OCI-LY7 (cell line): ENCODE results near the gene WDR19.

Source experiments
- CTCF ChIP-seq: fragments of 200-600 bp; sonication (generic); conservative IDR thresholded peaks from 2 replicates; pipeline ENCODE4 v1.5.1; 2014; ENCODE audit warnings: mild to moderate bottlenecking, antibody characterized with exemption, low read length, moderate library complexity, mixed read lengths
- EZH2phosphoT487 ChIP-seq: fragments of 200-600 bp; sonication (generic); IDR thresholded peaks from 2 replicates; pipeline ENCODE4 v1.6.1; 2018; ENCODE audit warnings: low read depth, borderline replicate concordance, mild to moderate bottlenecking, mixed run types, antibody characterized with exemption, low read length, moderate library complexity, mixed read lengths

- TF ChIP-seq CTCF (no peak), EZH2phosphoT487 (no peak)
These were observed 123.8 kb downstream of the WDR19 start for GRCh38 chr4:39305912-39306677.
